Astrocyte (in vitro differentiated cells and primary cell): Measurements from ENCODE around the gene PTPRCAP. TPM values are rescaled to one million over a fixed set of nuclear protein-coding genes. Genes with fewer than 3 reads are reported as not detected.

Source experiments
- DNase-seq: peaks from one replicate; pipeline ENCODE4 v3.0.0-alpha.2; 2010; ENCODE audit warnings: low read depth
- FAIRE-seq: peaks from 2 replicates; lab custom pipeline; 2011; peaks lifted over from hg19 to GRCh38; lab: Jason Lieb, UNC
- H2AFZ ChIP-seq: 2 replicates; pipeline ENCODE4 v1.6.0; 2012; ENCODE audit warnings: low read depth, low read length, inconsistent platforms
- H3K27ac ChIP-seq: 2 replicates; pipeline ENCODE4 v1.5.1; 2011; ENCODE audit warnings: low read depth, low read length, inconsistent platforms
- H3K27me3 ChIP-seq: 2 replicates; pipeline ENCODE4 v1.6.0; 2011; ENCODE audit warnings: low read length, inconsistent platforms; ENCODE audit not compliant: insufficient read depth
- H3K36me3 ChIP-seq: 2 replicates; pipeline ENCODE4 v1.5.1; 2011; ENCODE audit warnings: low read length, inconsistent platforms; ENCODE audit not compliant: insufficient read depth
- H3K4me1 ChIP-seq: 2 replicates; pipeline ENCODE4 v1.5.1; 2011; ENCODE audit warnings: low read length, inconsistent platforms; ENCODE audit not compliant: insufficient read depth
- H3K4me2 ChIP-seq: 2 replicates; pipeline ENCODE4 v1.6.0; 2012; ENCODE audit warnings: low read length, inconsistent platforms
- H3K4me3 ChIP-seq: 2 replicates; pipeline ENCODE4 v1.5.1; 2011; ENCODE audit warnings: low read depth, mild to moderate bottlenecking, low read length, inconsistent platforms; ENCODE audit not compliant: insufficient read depth
- H3K79me2 ChIP-seq: 2 replicates; pipeline ENCODE4 v1.6.0; 2012; ENCODE audit warnings: mild to moderate bottlenecking, low read length, inconsistent platforms; ENCODE audit not compliant: insufficient read depth
- H3K9ac ChIP-seq: 2 replicates; pipeline ENCODE4 v1.6.0; 2012; ENCODE audit warnings: mild to moderate bottlenecking, low read length, inconsistent platforms
- H3K9me3 ChIP-seq: 2 replicates; pipeline ENCODE4 v1.5.1; 2012; ENCODE audit warnings: low read depth, mild to moderate bottlenecking, low read length, inconsistent platforms; ENCODE audit not compliant: insufficient read depth
- H4K20me1 ChIP-seq: 2 replicates; pipeline ENCODE4 v1.6.0; 2012; ENCODE audit warnings: low read length, inconsistent platforms; ENCODE audit not compliant: insufficient read depth
- H3K27ac Mint-ChIP-seq: one replicate; pipeline ENCODE4 v1.8.0; 2021; ENCODE audit warnings: mild to moderate bottlenecking, mixed read lengths; ENCODE audit not compliant: unreplicated experiment
- H3K27me3 Mint-ChIP-seq: one replicate; pipeline ENCODE4 v1.8.0; 2021; ENCODE audit warnings: low read depth, mixed read lengths; ENCODE audit not compliant: unreplicated experiment
- H3K36me3 Mint-ChIP-seq: one replicate; pipeline ENCODE4 v1.8.0; 2021; ENCODE audit warnings: low read depth, mixed read lengths; ENCODE audit not compliant: unreplicated experiment
- H3K4me1 Mint-ChIP-seq: one replicate; pipeline ENCODE4 v1.8.0; 2021; ENCODE audit warnings: low read depth, mixed read lengths; ENCODE audit not compliant: unreplicated experiment
- H3K4me3 Mint-ChIP-seq: one replicate; pipeline ENCODE4 v1.8.0; 2021; ENCODE audit warnings: mild to moderate bottlenecking, moderate library complexity, mixed read lengths; ENCODE audit not compliant: unreplicated experiment
- H3K9me3 Mint-ChIP-seq: one replicate; pipeline ENCODE4 v1.8.0; 2021; ENCODE audit warnings: mild to moderate bottlenecking, mixed read lengths; ENCODE audit not compliant: unreplicated experiment
- EZH2 ChIP-seq: IDR thresholded peaks from 2 replicates; pipeline ENCODE4 v1.6.1; 2012; ENCODE audit warnings: mild to moderate bottlenecking, low read length, inconsistent platforms; ENCODE audit not compliant: insufficient read depth
- total RNA-seq: library from RNA; stranded (reverse); gene quantifications from 2 replicates; pipeline ENCODE4 v1.2.1, GENCODE V29; 2021
- TF ChIP-seq, protein P1 (sequence below): IDR thresholded peaks from 2 replicates; pipeline ENCODE4 v1.5.1; 2011; ENCODE audit warnings: low read depth, mild to moderate bottlenecking, inconsistent platforms, low read length, moderate library complexity; ENCODE audit not compliant: insufficient read depth

PTPRCAP gene
- total RNA-seq, 1 donor from 2014 or later: 1.7 TPM

DNA sequence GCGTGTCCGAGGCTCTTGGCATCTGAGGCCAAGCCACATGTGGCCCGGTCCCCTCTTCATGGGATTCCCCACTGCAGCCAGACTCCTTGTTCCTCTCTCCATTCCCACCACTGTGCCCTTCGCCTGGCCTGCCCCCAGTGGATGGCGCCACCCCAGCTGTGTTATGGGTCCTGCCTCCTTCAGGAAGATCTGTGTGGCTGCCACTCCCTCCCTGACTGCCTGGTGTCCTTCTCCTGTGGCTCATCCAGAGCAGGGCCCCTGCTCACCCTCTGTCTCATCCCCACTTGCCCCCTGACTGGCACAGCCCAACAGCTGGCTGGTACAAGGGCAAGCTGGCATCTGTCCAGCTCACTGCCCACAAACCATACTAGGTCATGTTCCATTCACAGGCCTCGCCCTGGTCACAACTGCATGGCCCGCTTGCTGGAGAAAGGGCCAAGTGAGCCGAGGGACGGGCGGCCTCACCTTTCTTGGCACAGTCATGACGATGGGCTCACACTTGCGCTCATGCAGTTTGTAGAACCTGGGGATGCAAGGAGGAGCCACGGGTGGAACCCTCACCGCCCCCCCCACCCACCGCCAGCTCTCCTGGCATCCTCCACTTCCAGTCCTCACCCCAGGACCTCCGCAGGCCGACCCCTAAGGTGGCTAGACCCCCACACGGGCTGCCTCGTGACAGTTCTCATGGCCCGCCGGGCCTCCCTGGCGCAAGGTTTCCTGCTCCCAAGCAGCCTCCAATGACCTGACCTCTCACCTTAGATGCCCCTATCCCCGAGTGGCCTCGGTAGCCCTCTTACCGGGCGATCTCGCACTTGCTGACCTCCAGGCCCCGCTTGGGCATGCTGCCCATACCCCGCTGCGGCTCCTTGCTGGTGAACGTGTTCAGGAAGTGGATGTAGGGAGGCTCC, 2.1 kb upstream of the PTPRCAP start:
- Histone ChIP-seq H3K4me3 (no peak overlapping the region), H4K20me1 (peaks cover 20% of the 10 kb centered on the region), H3K9me3 (no peaks in the 10 kb centered on the region), H3K4me2 (no peak overlapping the region), H3K9ac (no peak overlapping the region), H3K36me3 (no peaks in the 10 kb centered on the region), H2AFZ (no peak overlapping the region), H3K79me2 (peaks cover 15% of the 10 kb centered on the region), H3K27me3 (no peaks in the 10 kb centered on the region), H3K4me1 (peaks cover 25% of the 10 kb centered on the region), H3K27ac (no peak overlapping the region)
- Mint-ChIP-seq H3K4me3 (no peak overlapping the region), H3K36me3 (peaks cover 1% of the 10 kb centered on the region), H3K4me1 (peaks cover 11% of the 10 kb centered on the region), H3K27me3 (no peaks in the 10 kb centered on the region), H3K27ac (peak overlapping the region; percentile 87), H3K9me3 (no peaks in the 10 kb centered on the region)
- DNase-seq (no peak), FAIRE-seq (no peak)
- TF ChIP-seq, protein P1, sequence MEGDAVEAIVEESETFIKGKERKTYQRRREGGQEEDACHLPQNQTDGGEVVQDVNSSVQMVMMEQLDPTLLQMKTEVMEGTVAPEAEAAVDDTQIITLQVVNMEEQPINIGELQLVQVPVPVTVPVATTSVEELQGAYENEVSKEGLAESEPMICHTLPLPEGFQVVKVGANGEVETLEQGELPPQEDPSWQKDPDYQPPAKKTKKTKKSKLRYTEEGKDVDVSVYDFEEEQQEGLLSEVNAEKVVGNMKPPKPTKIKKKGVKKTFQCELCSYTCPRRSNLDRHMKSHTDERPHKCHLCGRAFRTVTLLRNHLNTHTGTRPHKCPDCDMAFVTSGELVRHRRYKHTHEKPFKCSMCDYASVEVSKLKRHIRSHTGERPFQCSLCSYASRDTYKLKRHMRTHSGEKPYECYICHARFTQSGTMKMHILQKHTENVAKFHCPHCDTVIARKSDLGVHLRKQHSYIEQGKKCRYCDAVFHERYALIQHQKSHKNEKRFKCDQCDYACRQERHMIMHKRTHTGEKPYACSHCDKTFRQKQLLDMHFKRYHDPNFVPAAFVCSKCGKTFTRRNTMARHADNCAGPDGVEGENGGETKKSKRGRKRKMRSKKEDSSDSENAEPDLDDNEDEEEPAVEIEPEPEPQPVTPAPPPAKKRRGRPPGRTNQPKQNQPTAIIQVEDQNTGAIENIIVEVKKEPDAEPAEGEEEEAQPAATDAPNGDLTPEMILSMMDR: no peak
- no peak for TF ChIP-seq EZH2

DNA sequence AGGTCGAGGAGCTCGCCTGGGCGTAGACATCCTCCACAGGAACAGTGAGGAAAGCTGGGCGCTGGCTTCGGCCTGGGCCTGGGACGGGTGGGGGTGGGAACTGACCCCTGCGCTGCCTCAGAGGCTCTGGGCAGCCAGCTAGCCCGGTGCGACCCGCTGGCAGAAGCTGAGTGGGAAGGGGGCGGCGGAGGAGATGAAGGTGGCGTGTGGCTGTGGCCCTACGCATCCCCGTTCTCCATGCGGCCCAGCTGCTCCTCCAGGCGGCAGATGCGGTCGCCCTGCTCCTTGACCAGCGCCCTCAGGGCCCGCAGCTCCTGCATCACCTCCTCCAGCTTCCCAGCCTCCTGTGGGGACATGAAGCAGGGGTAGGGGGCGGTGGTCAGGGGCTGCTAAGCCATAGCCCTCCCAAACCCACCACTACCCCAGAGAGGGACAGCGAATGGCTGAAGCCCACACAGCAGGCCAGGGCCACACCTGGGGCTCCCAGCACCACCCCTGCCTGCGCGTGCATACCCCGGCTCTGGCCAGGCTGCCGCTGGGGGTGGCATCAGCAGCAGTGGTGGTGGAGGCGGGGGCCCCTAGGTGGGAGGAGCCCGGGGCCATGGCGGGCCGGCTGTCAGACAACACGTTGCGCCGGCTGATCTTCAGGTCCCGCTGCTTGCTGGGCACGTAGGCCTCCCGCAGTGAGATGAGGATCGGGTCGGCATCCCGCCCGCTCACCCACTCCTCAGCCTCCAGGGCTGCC, 848 bp upstream of the PTPRCAP start:
- H3K4me3 ChIP-seq: no peak overlapping the region
- H3K4me3 Mint-ChIP-seq: no peak overlapping the region
- H3K27me3 ChIP-seq: no peaks in the 10 kb centered on the region
- peaks cover 15% of the 10 kb centered on the region for H3K79me2 ChIP-seq
- TF ChIP-seq, protein P1: no peak
- no peak for TF ChIP-seq EZH2
- H4K20me1 ChIP-seq: peaks cover 20% of the 10 kb centered on the region
- peaks cover 22% of the 10 kb centered on the region for H3K4me1 ChIP-seq
- no peak overlapping the region for H3K27ac Mint-ChIP-seq
- no peaks in the 10 kb centered on the region for H3K27me3 Mint-ChIP-seq
- no peak overlapping the region for H3K27ac ChIP-seq
- H3K4me2 ChIP-seq: no peak overlapping the region
- DNase-seq: no peak
- peaks cover 1% of the 10 kb centered on the region for H3K36me3 Mint-ChIP-seq
- FAIRE-seq: no peak
- peaks cover 2% of the 10 kb centered on the region for H3K36me3 ChIP-seq
- no peak overlapping the region for H2AFZ ChIP-seq
- H3K4me1 Mint-ChIP-seq: peaks cover 11% of the 10 kb centered on the region
- H3K9ac ChIP-seq: no peak overlapping the region
- no peaks in the 10 kb centered on the region for H3K9me3 ChIP-seq
- no peaks in the 10 kb centered on the region for H3K9me3 Mint-ChIP-seq
